COR-L47 (cell line): ENCODE data around the gene ERCC1.

Experiments
- DNase-seq: peaks from one replicate; lab custom pipeline; 2025; lab: John Stamatoyannopoulos, UW

Gene ERCC1

GRCh38 chr19:45405435-45406225 lies 18.1 kb downstream of the ERCC1 start:
- peak; percentile 76 for DNase-seq

DNA sequence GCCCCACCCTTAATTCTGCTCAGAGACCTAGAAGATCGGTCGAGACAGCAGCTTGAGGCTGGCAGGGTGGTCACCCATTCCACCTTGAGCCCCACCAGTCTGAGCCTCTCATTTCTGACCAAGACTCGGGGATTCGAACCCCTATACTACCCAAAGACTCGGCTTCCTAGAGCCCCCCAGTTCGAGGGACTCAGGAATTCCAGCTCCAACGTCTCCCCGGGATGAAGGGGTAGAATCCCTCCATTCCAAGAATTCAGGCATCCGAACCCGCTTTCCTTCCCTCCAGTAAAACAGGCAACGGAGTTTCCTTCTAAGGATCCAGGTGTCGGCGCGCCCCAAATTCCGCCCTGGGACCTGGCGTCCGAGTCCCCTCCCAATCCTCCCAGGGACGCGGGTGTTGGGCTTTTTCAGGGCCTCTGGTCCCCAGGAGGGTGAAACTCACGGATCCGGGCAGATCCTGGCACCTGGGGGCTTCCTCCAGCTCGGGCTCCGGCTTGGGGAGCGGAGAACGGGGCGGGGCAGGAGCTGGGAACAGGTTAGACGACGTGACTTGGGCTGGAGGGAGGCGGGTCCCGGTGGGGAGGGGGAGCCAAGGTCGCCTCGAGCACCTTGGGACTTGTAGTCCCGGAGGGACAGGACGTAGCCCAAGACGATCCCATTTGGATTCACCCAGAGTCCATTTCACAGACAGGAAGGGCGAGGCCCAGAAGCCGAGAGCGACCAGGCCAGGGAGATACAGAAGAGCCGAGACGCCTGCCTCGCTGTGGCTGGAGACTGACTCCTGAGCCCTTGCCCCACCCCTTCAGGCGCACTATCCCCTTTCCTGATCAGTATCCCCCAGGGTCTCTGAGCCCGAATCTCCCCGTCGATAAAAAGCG lies 18.9 kb downstream of the ERCC1 start, which contains the start of gene PPP1R13L:
Gene PPP1R13L, minus strand, starts transcription at position 513 of the 878 bp plus-strand sequence. CDS start 6,751 bp downstream, outside the sequence.
- peak; percentile 71 for DNase-seq

DNA sequence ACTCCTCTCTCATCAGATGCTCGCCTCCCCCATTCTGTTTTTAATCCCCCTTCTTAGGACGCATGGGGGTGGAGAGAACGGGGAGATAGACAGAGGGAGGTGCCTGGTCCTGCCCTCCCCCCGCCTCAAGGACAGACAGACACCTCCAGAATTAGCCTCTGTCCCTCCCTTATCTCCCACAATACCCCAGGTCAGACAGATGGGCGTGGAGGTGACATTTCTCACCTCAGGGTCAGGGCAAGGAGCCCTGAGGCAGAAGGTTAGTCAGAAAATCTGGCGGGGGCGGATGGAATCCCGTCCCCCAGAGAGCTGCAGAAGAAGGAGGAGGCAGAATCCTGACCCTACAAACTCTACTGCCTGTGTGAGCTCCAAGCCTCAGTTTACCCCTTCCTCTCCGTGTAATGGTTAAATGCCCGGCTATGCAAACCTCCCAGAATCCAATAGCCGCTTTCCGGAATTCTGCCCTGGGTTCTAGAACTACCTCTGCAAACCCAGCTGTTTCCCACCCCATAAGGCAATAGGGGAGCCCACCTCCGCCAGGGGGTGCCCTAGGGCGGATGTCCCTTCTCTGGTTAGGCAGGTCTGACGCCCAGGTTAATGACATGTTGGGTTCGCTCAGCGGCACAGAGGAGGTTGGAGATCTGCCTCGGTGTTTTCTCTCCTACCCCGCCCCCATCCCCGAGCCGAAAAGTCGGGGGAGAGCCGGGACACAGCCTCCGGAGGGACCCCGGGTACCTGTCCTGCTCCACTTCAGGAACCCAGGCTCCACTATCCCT lies 19.7 kb downstream of the ERCC1 start:
- peak; percentile 20 for DNase-seq

GRCh38 chr19:45403272-45403671 lies 20.4 kb downstream of the ERCC1 start:
- DNase-seq, result no peak

- no peak for DNase-seq
Observed at GRCh38 chr19:45402298-45403061, 21.2 kb downstream of the ERCC1 start.

GRCh38 chr19:45401815-45402214 lies 21.9 kb downstream of the ERCC1 start:
- DNase-seq, result no peak

GRCh38 chr19:45400192-45400591 lies 23.5 kb downstream of the ERCC1 start:
- no peak for DNase-seq

- DNase-seq, result no peak
Observed at GRCh38 chr19:45395821-45396617, 27.7 kb downstream of the ERCC1 start.

GRCh38 chr19:45391871-45392665 lies 31.6 kb downstream of the ERCC1 start:
- no peak for DNase-seq

DNA sequence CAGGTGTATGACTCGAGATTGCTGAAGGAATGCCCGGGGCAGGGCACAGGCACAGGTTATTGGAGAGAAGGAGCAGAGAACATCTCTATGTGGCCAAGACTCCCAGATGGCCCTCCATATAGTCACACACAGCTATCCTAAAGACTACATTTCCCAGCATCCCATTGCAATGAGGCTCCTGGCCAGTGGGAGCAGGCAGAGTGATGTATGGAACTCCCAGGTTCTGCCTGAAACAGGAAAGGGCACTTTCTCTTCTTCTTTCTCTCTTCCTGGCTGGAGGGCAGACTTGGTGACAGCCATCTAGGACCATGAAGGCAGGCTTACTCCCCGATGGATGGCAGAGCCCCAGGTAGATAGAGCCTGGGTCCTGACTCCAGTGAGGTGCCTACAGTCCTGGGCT lies 32.4 kb downstream of the ERCC1 start:
- no peak for DNase-seq

DNA sequence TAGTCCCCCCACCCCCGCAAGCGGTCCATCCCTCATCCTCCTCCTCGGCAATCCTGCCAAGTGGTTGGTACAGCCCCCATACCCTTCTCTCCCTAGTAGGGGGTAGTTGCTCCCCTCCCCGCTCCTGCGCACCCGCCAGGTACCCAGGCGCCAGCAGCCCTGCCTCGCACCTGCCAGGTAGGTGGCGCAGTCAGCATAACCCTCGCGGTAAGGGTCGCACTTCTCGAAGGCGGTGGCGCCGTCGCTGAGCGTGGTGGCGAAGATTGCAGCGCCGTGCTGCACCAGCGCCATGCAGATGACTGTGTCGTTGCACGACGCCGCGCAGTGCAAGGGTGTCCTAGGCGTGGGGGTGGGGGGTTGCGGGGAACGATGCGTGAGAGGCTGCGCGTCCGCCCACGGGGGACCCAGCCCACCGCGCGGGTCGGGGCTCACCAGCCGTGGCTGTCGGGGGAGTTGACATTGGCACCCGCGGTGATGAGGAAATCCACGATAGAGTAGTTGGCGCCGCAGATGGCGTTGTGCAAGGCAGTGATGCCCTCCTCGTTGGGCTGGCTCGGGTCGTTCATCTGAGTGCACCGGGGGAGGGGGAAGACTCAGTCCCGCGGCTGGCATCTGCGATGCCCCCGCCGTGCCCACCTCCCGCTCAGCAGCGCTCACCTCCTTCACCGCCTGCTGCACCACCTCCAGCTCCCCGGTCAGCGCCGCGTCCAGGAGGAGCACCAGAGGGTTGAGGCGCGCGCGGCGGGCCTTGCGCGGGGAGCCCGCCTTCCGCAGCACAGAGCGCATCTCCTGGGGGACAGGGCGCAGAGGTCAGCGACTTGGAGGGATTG lies 38.1 kb downstream of the ERCC1 start:
- DNase-seq, result no peak

DNA sequence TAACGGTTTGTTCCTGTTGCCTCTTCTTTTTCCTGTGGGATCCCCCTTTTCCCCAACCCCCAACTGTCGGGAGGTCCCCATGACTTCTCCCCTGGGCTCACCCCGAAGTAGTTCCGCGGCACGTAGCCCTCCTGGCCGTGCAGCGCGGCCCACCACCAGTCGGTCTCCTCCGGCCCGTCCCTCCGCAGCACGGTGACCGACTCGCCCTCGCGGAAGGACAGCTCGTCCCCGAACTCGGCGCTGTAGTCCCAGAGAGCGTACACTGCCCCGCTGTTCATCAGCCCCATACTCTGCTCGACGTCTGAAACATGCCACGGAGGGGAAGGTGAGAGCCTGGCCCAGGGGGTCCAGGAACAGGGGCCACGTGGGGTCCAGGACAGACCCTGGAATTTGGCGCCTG lies 41.3 kb downstream of the ERCC1 start:
- no peak for DNase-seq

DNA sequence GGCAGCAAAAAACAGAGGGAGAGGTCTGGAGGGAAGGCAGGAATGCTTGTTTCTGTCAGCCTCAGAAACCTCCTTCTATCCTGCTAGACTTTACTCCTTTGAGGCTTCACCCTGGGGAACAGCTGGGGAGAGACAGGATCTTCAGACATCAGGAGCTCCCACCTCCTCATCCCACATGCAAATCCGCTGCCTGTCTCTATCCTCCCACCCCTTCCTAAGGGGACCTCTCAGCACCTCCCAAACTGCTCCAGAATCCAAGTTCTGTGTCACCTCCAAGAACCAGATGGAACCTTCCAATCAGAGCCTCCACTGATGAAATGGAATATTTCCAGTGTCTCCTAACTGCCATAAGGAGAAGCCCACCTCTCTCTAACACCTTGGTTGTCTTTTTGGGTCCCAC lies 43.6 kb downstream of the ERCC1 start:
- no peak for DNase-seq

GRCh38 chr19:45376045-45376724 lies 47.5 kb downstream of the ERCC1 start:
- DNase-seq, result no peak

DNA sequence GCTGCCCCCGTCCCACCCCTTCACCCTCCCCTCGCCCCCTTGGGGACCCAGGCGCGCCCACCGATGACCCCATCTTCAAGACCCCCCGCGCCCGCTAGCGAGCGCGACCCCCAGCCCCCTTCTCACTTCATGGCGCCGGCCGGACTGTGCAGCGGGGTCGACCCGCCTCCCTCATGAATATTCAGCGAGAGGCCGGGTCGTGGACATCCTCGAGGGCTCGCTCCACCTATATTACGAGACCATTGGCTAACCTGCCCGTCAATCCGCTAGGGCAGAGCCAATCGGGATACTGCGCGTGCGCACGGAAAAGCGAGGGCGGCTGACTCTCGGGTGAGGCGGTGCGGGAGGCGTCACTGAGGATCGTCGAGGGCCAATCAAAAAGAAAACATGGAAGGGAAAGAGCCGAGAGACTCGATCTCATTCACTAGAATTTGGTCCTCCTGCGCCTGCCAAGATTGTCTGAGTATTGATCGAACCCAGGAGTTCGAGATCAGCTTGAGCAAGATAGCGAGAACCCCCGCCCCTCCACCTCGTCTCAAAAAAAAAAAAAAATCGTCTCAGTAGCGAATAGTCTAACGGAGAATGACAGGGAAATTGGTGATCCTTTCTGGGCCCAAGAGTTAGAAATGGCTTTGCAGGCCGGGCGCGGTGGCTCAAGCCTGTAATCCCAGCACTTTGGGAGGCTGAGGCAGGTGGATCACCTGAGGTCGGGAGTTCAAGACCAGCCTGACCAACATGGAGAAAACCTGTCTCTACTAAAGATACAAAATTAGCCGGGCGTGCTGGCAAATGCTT lies 53.1 kb downstream of the ERCC1 start, which contains the start of gene ERCC2:
Gene ERCC2, minus strand, starts transcription at position 164 of the 795 bp plus-strand sequence. Its CDS starts 33 bp downstream, at position 131.
- peak; percentile 98 for DNase-seq

- no peak for DNase-seq
Observed at GRCh38 chr19:45368737-45369340, 54.9 kb downstream of the ERCC1 start.

DNA sequence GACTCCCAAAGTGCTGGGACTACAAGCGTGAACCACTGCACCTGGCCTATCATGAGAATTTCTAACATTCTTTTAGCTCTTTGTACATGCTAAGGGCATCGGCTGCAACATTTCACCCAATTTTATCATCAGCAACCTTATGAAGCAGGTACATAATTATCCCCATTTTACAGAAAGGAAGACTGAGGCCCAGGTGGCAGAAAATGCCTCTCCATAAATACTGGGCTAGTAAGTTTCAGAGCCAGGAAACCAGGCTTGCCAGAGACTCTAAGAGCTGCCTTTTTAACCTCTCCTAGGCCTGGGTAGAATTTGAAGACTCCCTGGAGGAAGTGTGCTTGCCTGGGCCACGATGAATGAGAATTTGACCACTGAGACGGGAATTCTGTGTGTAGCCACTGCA lies 55.6 kb downstream of the ERCC1 start:
- DNase-seq, result no peak
